Measurements from ENCODE around the gene TMEM184A.
A peak's percentile ranks its signal among the peaks of the same experiment; 100 is the strongest.

TMEM184A gene

GRCh38 chr7:1539181-1539881 is 16.7 kb downstream of the TMEM184A start:
- DNase-seq (ENCODE audit: low spot score) = peak; percentile 49

GRCh38 chr7:1538544-1539180 is 17.3 kb downstream of the TMEM184A start:
- no peak for DNase-seq (ENCODE audit: low spot score)

GRCh38 chr7:1537535-1538412 is 18.2 kb downstream of the TMEM184A start:
- DNase-seq (ENCODE audit: low spot score) = peak; percentile 96

GRCh38 chr7:1536743-1537534 is 19.1 kb downstream of the TMEM184A start:
- DNase-seq (ENCODE audit: low spot score) = peak; percentile 98

GRCh38 chr7:1536455-1536742 is 19.6 kb downstream of the TMEM184A start:
- DNase-seq (ENCODE audit: low spot score) = no peak

GRCh38 chr7:1535701-1536454 is 20.1 kb downstream of the TMEM184A start:
- DNase-seq (ENCODE audit: low spot score) = no peak

GRCh38 chr7:1535100-1535458 is 20.9 kb downstream of the TMEM184A start:
- no peak for DNase-seq (ENCODE audit: low spot score)

GRCh38 chr7:1534330-1535099 is 21.5 kb downstream of the TMEM184A start:
- DNase-seq (ENCODE audit: low spot score) = no peak

GRCh38 chr7:1533547-1534329 is 22.3 kb downstream of the TMEM184A start:
- DNase-seq (ENCODE audit: low spot score) = peak; percentile 86

GRCh38 chr7:1533255-1533546 is 22.8 kb downstream of the TMEM184A start:
- no peak for DNase-seq (ENCODE audit: low spot score)

GRCh38 chr7:1532456-1533254 is 23.4 kb downstream of the TMEM184A start:
- peak; percentile 91 for DNase-seq (ENCODE audit: low spot score)

GRCh38 chr7:1531979-1532455 is 24.0 kb downstream of the TMEM184A start:
- DNase-seq (ENCODE audit: low spot score) = no peak

GRCh38 chr7:1531263-1531978 is 24.6 kb downstream of the TMEM184A start:
- DNase-seq (ENCODE audit: low spot score) = peak; percentile 54

- no peak for DNase-seq (ENCODE audit: low spot score)
Measured at GRCh38 chr7:1530946-1531262, 25.1 kb downstream of the TMEM184A start.

- no peak for DNase-seq (ENCODE audit: low spot score)
Measured at GRCh38 chr7:1529383-1530116, 26.5 kb downstream of the TMEM184A start.

GRCh38 chr7:1526271-1526754 is 29.7 kb downstream of the TMEM184A start:
- DNase-seq (ENCODE audit: low spot score) = no peak

GRCh38 chr7:1525409-1525808 is 30.6 kb downstream of the TMEM184A start:
- no peak for DNase-seq (ENCODE audit: low spot score)

GRCh38 chr7:1523844-1524243 is 32.2 kb downstream of the TMEM184A start:
- DNase-seq (ENCODE audit: low spot score) = no peak
